HL-60 (cell line): ENCODE measurements around the gene CDH23.

Experiments
- DNase-seq, 2 experiments: peaks; one replicate each; pipeline ENCODE4 v3.0.0-alpha.2; 2010 to 2020; ENCODE audit warnings: low read depth in 1 of 2, low spot score in 1 of 2
- H3K27ac ChIP-seq: fragments of 250-450 bp; sonication (Bioruptor Pico); replicated peaks from 2 replicates; pipeline ENCODE4 v1.5.1; 2020; ENCODE audit warnings: mild to moderate bottlenecking, moderate library complexity
- H3K27me3 ChIP-seq: fragments of 250-450 bp; sonication (Bioruptor Pico); 2 replicates; pipeline ENCODE4 v1.5.1; 2021; ENCODE audit warnings: mild to moderate bottlenecking, moderate library complexity; ENCODE audit not compliant: insufficient read depth, poor library complexity, severe bottlenecking
- H3K4me3 ChIP-seq: replicated peaks from 2 replicates; pipeline ENCODE4 v1.5.1; 2011; ENCODE audit warnings: mild to moderate bottlenecking, control low read depth, low read length; ENCODE audit not compliant: insufficient read depth
- CTCF ChIP-seq: IDR thresholded peaks from one replicate; pipeline ENCODE4 v1.5.1; 2011; ENCODE audit warnings: low read length, control low read depth, inconsistent platforms; ENCODE audit not compliant: insufficient read depth
- GABPA ChIP-seq: IDR thresholded peaks from 2 replicates; pipeline ENCODE4 v1.6.1; 2012; ENCODE audit warnings: low read depth
- POLR2AphosphoS5 ChIP-seq: IDR thresholded peaks from 2 replicates; pipeline ENCODE4 v1.6.1; 2012; ENCODE audit warnings: low read depth
- SPI1 ChIP-seq: IDR thresholded peaks from 2 replicates; pipeline ENCODE4 v1.6.1; 2012; ENCODE audit warnings: low read depth, mild to moderate bottlenecking, borderline replicate concordance
- TF ChIP-seq, protein P1 (sequence below): IDR thresholded peaks from 2 replicates; pipeline ENCODE4 v1.6.1; 2012; ENCODE audit warnings: low read depth; ENCODE audit not compliant: insufficient replicate concordance

Gene CDH23

DNA sequence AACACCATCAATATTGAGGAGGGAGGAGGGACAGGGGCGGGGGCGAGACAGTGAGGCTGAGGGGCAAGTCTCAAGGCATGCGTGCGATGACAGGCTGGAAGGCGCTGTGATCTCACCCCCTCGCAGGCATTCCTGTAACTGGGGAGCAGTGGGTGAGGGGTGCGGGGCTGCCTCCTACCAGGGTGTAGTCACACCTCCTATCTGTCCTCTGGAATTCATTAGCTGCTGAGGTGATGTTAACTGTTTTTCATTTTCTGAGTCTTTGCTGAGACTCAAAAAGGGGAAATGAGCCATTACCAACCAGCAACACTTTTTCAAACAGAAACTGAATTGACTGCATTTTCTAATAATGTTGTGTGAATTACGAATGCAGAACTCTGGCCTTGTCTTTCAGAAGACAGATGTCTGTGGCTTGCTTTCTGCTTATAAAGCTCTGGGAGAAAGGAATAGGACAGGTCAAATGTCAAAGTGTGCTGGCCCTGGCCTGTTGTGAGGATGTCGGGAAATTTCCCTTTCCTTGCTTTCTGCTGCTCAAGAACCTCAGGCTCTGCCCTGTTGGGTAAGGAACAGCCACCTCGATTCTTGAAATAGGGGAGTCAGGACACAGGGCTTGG is 23.7 kb upstream of the CDH23 start:
- TF ChIP-seq SPI1 (peak; percentile 87), POLR2AphosphoS5 (no peak)
- Histone ChIP-seq H3K4me3 (no peak overlapping the region), H3K27ac (peak overlapping the region; percentile 52), H3K27me3 (no peaks in the 10 kb centered on the region)
- no peak for DNase-seq

DNA sequence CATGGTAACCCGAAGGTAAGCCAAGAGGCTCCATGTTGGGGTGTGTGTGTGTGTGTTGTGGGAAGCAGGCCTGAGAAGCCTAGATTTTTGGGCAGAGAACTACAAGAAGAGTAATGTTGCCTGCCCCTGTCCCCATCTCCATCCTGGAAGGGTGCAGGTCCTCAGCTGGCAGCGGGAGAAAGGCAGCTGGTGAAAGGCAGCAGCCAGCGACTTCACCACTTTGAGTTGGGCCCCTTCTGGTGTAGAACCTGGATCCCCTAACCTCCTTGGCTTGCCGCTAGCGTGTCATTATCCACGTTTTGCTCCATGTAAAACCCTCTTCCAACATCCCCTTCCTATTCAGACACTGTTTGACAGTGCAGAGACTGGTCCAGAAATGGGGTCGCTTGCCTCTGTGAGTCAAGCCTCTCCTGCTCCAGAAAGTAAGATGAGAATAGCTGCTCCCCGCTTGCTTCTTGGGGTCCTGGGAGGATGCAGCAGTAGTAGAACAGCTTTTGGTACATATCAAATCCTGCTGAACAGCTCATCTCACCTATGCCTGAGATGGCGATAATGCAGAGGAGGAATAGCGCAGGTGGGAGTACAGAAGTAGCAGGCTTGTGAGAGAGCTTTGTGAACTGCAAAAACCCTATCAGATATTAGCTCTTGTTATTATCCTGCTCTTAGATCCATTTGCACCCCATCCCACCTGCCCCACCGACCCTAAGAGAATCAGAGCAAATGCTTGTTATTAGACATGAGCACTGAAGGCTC is 22.1 kb upstream of the CDH23 start:
- Histone ChIP-seq H3K4me3 (no peak overlapping the region), H3K27me3 (no peaks in the 10 kb centered on the region), H3K27ac (no peak overlapping the region)
- no peak for DNase-seq
- TF ChIP-seq SPI1 (no peak), POLR2AphosphoS5 (no peak), GABPA (no peak), CTCF (no peak)
- TF ChIP-seq, protein P1, sequence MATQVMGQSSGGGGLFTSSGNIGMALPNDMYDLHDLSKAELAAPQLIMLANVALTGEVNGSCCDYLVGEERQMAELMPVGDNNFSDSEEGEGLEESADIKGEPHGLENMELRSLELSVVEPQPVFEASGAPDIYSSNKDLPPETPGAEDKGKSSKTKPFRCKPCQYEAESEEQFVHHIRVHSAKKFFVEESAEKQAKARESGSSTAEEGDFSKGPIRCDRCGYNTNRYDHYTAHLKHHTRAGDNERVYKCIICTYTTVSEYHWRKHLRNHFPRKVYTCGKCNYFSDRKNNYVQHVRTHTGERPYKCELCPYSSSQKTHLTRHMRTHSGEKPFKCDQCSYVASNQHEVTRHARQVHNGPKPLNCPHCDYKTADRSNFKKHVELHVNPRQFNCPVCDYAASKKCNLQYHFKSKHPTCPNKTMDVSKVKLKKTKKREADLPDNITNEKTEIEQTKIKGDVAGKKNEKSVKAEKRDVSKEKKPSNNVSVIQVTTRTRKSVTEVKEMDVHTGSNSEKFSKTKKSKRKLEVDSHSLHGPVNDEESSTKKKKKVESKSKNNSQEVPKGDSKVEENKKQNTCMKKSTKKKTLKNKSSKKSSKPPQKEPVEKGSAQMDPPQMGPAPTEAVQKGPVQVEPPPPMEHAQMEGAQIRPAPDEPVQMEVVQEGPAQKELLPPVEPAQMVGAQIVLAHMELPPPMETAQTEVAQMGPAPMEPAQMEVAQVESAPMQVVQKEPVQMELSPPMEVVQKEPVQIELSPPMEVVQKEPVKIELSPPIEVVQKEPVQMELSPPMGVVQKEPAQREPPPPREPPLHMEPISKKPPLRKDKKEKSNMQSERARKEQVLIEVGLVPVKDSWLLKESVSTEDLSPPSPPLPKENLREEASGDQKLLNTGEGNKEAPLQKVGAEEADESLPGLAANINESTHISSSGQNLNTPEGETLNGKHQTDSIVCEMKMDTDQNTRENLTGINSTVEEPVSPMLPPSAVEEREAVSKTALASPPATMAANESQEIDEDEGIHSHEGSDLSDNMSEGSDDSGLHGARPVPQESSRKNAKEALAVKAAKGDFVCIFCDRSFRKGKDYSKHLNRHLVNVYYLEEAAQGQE, result no peak

DNA sequence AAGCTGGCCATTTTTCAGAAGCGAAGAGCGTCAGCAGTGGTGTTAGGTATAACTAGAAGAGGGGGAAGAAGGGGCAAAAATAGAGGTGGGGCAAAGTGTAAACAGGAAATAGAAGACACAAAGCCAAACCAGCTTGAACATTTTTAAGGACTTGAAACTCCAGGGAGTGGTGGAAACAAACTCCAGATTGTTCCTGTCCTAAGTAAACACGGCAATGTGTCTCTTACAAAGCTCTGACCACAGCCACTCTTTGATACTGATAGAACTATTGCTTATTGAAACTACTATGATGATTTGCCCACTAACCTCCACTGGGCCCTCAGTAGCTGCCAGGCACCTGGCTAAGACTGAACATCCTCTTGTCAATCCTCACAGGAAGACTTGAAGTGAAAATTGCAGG is 20.8 kb upstream of the CDH23 start:
- Histone ChIP-seq H3K27me3 (no peaks in the 10 kb centered on the region), H3K27ac (no peak overlapping the region), H3K4me3 (no peak overlapping the region)
- DNase-seq, result no peak
- TF ChIP-seq SPI1, result no peak
- TF ChIP-seq CTCF, result no peak
- TF ChIP-seq, protein P1, result no peak
- TF ChIP-seq GABPA, result no peak
- TF ChIP-seq POLR2AphosphoS5, result no peak

DNA sequence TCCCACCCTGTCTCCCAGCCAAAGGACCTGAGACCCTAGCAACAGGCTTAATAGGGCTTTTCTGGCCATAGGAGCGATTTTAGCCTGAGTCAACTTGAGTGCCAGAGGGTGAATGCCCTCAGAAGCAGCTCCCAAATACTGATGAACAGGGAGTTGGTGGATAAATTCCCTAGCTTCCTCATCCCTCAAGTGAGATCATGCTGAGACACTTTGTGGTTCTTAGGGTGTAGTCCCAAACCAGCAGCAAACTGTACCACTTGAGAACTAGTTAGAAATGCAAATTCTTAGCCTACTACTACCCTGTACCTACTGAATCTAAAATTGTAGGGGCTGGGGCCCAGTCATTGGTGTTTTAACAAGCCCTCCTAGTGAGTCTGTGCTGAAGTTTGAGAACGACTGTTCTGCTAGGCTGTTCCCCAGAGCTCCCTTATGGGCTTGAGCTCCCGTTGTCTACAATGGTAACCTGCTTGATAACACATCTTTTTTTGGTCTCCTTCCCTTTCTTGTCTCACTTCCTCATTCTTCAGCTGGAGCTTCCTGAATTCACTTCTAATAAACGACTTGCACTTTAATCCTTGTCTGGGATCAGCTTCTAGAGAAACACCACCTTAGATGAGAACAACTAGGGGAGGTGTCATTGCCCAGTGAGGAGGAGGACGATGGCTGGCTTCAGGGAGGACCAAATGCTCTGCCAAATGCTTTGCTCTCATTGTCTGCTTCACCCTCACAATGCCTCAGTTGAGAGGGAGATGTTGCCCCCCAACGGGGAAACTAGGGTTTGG is 18.2 kb upstream of the CDH23 start:
- TF ChIP-seq GABPA, result no peak
- TF ChIP-seq SPI1, result peak; percentile 99
- no peak for TF ChIP-seq CTCF
- Histone ChIP-seq H3K27me3 (no peaks in the 10 kb centered on the region), H3K4me3 (no peak overlapping the region), H3K27ac (peak overlapping the region; percentile 63)
- DNase-seq, result peak; percentile 58 to 78
